Measurements from ENCODE around the gene FAM193B. TPM values are rescaled to one million over a fixed set of nuclear protein-coding genes. Genes with fewer than 3 reads are reported as not detected.

The FAM193B gene
- total and polyA plus RNA-seq, 9 of the 15 experiments (the other 6 are each of a cell fraction or from before 2014, with no cell fraction given), result 4.4 to 76.4 (median 37.3) TPM

DNA sequence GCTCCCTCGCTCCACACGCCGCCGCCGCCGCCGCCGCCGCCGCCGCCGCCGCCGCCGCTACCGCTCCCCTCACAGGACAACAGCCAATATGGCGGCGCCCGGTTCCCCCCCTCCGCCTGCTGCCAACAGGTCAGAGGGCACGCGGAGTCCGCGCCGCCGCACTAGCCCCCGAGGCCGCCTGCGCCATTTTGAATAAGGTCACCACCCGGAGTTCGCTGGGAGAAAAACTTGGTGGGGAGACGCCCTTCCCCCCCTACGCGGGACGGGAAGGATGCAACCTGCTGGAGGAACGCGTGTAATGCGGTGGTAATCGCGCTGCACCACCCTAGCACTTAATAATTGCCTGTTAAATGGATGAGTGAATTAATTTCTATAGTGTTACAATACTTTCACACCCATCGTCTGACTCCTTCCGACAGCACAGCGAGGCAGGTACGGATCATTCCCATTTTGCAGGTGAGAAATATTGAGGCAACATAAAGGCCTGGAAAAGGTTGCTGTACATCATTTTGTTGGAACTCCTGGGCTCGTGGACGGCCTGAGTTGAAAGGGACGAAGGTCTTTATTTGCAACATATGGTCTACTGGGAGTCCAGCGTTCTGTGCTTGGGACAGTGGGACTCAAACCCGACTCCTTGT lies at the start of gene FAM193B (continued):
- TF ChIP-seq PTBP1 (IDR thresholded peaks at IDR 0.05; ENCODE audit: low read depth, low read length) (no peak; the same call in 1 of the 2 replicates), GABPB1 (CRISPR knock-in tag; IDR thresholded peaks at IDR 0.05) (peak; percentile 31; the same call in 1 of the 2 replicates), ZNF764 (CRISPR knock-in tag; IDR thresholded peaks at IDR 0.05; ENCODE audit: low read depth) (no peak), ZNF561 (CRISPR knock-in tag; conservative IDR thresholded peaks at IDR 0.05) (no peak), XRCC3 (IDR thresholded peaks at IDR 0.05) (no peak), ZNF24 (IDR thresholded peaks at IDR 0.05) (no peak), ZNF830 (CRISPR knock-in tag; IDR thresholded peaks at IDR 0.05) (no peak), JUNB (CRISPR knock-in tag; conservative IDR thresholded peaks at IDR 0.05) (no peak), RBM14 (IDR thresholded peaks at IDR 0.05; ENCODE audit: borderline replicate concordance, insufficient read depth, low read depth, low read length) (no peak), ZNF232 (CRISPR knock-in tag; IDR thresholded peaks at IDR 0.05) (no peak), ZNF551 (CRISPR knock-in tag; IDR thresholded peaks at IDR 0.05) (no peak), ZNF586 (CRISPR knock-in tag; conservative IDR thresholded peaks at IDR 0.05) (no peak), SAP30 (IDR thresholded peaks at IDR 0.05; ENCODE audit: borderline replicate concordance, insufficient read depth, low read depth, low read length, poor library complexity, severe bottlenecking) (no peak), NFIC (IDR thresholded peaks at IDR 0.05) (no peak), SRF (CRISPR knock-in tag; IDR thresholded peaks at IDR 0.05) (no peak; a peak in 1 of 4 replicates), ZSCAN29 (IDR thresholded peaks at IDR 0.05) (no peak)
- TF ChIP-seq, protein P1, sequence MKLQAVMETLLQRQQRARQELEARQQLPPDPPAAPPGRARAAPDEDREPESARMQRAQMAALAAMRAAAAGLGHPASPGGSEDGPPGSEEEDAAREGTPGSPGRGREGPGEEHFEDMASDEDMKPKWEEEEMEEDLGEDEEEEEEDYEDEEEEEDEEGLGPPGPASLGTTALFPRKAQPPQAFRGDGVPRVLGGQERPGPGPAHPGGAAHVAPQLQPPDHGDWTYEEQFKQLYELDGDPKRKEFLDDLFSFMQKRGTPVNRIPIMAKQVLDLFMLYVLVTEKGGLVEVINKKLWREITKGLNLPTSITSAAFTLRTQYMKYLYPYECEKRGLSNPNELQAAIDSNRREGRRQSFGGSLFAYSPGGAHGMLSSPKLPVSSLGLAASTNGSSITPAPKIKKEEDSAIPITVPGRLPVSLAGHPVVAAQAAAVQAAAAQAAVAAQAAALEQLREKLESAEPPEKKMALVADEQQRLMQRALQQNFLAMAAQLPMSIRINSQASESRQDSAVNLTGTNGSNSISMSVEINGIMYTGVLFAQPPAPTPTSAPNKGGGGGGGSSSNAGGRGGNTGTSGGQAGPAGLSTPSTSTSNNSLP (IDR thresholded peaks at IDR 0.05; ENCODE audit: borderline replicate concordance, low read depth, low read length), result no peak
- TF ChIP-seq, protein P2, sequence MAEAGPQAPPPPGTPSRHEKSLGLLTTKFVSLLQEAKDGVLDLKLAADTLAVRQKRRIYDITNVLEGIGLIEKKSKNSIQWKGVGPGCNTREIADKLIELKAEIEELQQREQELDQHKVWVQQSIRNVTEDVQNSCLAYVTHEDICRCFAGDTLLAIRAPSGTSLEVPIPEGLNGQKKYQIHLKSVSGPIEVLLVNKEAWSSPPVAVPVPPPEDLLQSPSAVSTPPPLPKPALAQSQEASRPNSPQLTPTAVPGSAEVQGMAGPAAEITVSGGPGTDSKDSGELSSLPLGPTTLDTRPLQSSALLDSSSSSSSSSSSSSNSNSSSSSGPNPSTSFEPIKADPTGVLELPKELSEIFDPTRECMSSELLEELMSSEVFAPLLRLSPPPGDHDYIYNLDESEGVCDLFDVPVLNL (CRISPR knock-in tag; IDR thresholded peaks at IDR 0.05; ENCODE audit: low read depth), result no peak
- TF ChIP-seq, protein P3, sequence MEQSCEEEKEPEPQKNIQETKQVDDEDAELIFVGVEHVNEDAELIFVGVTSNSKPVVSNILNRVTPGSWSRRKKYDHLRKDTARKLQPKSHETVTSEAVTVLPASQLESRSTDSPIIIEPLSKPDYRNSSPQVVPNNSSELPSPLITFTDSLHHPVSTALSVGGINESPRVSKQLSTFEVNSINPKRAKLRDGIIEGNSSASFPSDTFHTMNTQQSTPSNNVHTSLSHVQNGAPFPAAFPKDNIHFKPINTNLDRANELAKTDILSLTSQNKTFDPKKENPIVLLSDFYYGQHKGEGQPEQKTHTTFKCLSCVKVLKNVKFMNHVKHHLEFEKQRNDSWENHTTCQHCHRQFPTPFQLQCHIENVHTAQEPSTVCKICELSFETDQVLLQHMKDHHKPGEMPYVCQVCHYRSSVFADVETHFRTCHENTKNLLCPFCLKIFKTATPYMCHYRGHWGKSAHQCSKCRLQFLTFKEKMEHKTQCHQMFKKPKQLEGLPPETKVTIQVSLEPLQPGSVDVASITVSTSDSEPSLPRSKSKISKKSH (CRISPR knock-in tag; IDR thresholded peaks at IDR 0.05), result no peak
- TF ChIP-seq, protein P4, sequence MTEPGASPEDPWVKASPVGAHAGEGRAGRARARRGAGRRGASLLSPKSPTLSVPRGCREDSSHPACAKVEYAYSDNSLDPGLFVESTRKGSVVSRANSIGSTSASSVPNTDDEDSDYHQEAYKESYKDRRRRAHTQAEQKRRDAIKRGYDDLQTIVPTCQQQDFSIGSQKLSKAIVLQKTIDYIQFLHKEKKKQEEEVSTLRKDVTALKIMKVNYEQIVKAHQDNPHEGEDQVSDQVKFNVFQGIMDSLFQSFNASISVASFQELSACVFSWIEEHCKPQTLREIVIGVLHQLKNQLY (CRISPR knock-in tag; conservative IDR thresholded peaks at IDR 0.05), result no peak

All from K562 (cell line).